Cardiac muscle cell (in vitro differentiated cells and primary cell): ENCODE data around the gene FKBP2. TPM values are rescaled to one million over a fixed set of nuclear protein-coding genes. Genes with fewer than 3 reads are reported as not detected.

ENCODE experiments used
- DNase-seq, 2 donors: peaks; one replicate each; pipeline versions ENCODE4 v3.0.0 to v3.0.0-alpha.2; 2010 to 2017; ENCODE audit warnings: low read depth in 1 of 2, low spot score in 1 of 2
- H3K27ac ChIP-seq: fragments of 200-600 bp; sonication (generic); 2 replicates; pipeline ENCODE4 v1.5.1; 2016
- H3K27me3 ChIP-seq: fragments of 200-600 bp; sonication (generic); 2 replicates; pipeline ENCODE4 v1.6.0; 2016; ENCODE audit warnings: control low read depth
- H3K36me3 ChIP-seq: fragments of 200-600 bp; sonication (generic); 2 replicates; pipeline ENCODE4 v1.5.1; 2016; ENCODE audit warnings: control low read depth
- H3K4me1 ChIP-seq: fragments of 200-600 bp; sonication (generic); 2 replicates; pipeline ENCODE4 v1.8.1; 2017; ENCODE audit warnings: low read depth, mild to moderate bottlenecking, mixed run types
- H3K4me3 ChIP-seq: fragments of 200-600 bp; sonication (generic); 2 replicates; pipeline ENCODE4 v1.5.1; 2016; ENCODE audit warnings: mild to moderate bottlenecking
- H3K9me3 ChIP-seq: fragments of 200-600 bp; sonication (generic); 2 replicates; pipeline ENCODE4 v1.5.1; 2017; ENCODE audit warnings: low read depth, mild to moderate bottlenecking, control low read depth
- polyA plus RNA-seq: library from polyadenylated mRNA; unstranded; fragments of >200 nt; fragmentation: Nextera tagmentation; extraction: Ambion mirVana; gene quantifications from 2 replicates; pipeline ENCODE4 v1.2.1, GENCODE V29; 2016
- total RNA-seq: library from RNA; depleted of rRNA; stranded (reverse); fragments of >200 nt; gene quantifications from 2 replicates; pipeline ENCODE4 v1.2.3, GENCODE V29; 2016
- TF ChIP-seq, protein P1 (sequence below): IDR thresholded peaks from 2 replicates; pipeline ENCODE4 v1.5.1; 2012; ENCODE audit warnings: low read depth, mild to moderate bottlenecking, low read length

The FKBP2 gene
- total and polyA plus RNA-seq, 2 experiments from 2014 or later = 102 to 321 TPM

DNA sequence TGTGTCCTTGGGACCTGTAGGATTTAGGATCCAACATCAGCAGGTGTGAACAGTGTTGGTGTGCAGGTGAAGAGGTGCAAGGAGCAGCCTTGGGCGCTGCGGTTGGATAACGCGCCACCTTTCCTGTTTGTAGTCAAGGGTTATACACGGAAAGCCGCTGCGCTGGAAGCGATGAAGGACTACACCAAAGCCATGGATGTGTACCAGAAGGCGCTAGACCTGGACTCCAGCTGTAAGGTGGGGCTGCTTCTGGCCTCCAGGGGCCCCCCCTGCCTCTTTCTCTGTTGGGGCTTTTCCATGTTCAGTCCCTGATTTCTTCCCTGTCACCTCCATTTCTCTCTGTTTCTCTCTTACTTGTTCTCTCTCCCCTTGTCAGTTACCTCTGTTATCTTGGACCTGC lies 37.9 kb upstream of the FKBP2 start:
- no peak for DNase-seq
- Histone ChIP-seq H3K4me3 (no peak overlapping the region), H3K9me3 (no peaks in the 10 kb centered on the region), H3K36me3 (peaks cover 49% of the 10 kb centered on the region), H3K4me1 (peaks cover 2% of the 10 kb centered on the region), H3K27ac (no peak overlapping the region), H3K27me3 (no peaks in the 10 kb centered on the region)
- TF ChIP-seq, protein P1, sequence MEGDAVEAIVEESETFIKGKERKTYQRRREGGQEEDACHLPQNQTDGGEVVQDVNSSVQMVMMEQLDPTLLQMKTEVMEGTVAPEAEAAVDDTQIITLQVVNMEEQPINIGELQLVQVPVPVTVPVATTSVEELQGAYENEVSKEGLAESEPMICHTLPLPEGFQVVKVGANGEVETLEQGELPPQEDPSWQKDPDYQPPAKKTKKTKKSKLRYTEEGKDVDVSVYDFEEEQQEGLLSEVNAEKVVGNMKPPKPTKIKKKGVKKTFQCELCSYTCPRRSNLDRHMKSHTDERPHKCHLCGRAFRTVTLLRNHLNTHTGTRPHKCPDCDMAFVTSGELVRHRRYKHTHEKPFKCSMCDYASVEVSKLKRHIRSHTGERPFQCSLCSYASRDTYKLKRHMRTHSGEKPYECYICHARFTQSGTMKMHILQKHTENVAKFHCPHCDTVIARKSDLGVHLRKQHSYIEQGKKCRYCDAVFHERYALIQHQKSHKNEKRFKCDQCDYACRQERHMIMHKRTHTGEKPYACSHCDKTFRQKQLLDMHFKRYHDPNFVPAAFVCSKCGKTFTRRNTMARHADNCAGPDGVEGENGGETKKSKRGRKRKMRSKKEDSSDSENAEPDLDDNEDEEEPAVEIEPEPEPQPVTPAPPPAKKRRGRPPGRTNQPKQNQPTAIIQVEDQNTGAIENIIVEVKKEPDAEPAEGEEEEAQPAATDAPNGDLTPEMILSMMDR = no peak

DNA sequence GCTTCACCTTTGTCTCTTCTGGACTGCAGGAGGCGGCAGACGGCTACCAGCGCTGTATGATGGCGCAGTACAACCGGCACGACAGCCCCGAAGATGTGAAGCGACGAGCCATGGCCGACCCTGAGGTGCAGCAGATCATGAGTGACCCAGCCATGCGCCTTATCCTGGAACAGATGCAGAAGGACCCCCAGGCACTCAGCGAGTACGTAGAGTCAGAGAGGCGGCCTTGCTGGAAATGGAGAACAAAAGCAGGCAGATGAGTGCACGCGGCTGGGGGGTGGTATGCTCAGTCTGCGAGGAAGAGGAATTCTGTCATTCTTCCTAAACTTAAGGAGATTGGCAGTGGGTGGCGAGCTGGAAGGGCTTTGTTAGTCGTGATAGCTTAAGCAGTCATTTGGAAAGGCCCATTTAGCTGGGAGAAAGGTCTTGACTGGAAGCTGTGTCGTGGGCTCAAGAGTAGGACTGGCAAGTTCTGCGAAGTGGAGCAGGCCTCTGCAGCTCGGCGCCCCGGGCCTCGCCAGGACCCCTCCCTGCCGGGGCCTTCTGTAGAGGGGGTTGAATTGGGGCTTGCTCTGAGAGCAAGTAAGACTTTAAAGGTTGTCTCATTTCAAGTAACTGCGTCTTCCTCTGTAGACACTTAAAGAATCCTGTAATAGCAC lies 37.3 kb upstream of the FKBP2 start:
- Histone ChIP-seq H3K27ac (no peak overlapping the region), H3K36me3 (peaks cover 44% of the 10 kb centered on the region)
- no peak for DNase-seq

DNA sequence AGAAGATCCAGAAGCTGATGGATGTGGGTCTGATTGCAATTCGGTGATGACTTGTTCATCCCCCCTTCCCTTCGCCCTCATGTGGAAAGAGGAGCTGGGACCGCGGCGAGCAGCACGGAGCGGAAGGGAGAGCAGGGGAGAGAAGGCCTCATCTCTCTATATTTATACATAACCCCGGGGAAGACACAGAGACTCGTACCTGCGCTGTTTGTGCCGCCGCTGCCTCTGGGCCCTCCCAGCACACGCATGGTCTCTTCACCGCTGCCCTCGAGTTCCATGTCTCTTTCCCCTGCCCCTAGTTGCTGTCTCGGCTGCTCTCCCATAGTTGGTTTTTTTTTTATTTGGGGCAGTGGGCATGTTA lies 36.8 kb upstream of the FKBP2 start:
- TF ChIP-seq, protein P1 = no peak
- H3K9me3 ChIP-seq = no peaks in the 10 kb centered on the region
- peaks cover 2% of the 10 kb centered on the region for H3K4me1 ChIP-seq
- H3K4me3 ChIP-seq = no peak overlapping the region
- no peak for DNase-seq
- no peak overlapping the region for H3K27ac ChIP-seq
- peaks cover 41% of the 10 kb centered on the region for H3K36me3 ChIP-seq
- no peaks in the 10 kb centered on the region for H3K27me3 ChIP-seq

More for the DNA sequence above, 37.3 kb upstream of the FKBP2 start:
- Histone ChIP-seq H3K27me3 (no peaks in the 10 kb centered on the region), H3K9me3 (no peaks in the 10 kb centered on the region), H3K4me3 (no peak overlapping the region), H3K4me1 (peaks cover 2% of the 10 kb centered on the region)
- TF ChIP-seq, protein P1 = no peak

DNA sequence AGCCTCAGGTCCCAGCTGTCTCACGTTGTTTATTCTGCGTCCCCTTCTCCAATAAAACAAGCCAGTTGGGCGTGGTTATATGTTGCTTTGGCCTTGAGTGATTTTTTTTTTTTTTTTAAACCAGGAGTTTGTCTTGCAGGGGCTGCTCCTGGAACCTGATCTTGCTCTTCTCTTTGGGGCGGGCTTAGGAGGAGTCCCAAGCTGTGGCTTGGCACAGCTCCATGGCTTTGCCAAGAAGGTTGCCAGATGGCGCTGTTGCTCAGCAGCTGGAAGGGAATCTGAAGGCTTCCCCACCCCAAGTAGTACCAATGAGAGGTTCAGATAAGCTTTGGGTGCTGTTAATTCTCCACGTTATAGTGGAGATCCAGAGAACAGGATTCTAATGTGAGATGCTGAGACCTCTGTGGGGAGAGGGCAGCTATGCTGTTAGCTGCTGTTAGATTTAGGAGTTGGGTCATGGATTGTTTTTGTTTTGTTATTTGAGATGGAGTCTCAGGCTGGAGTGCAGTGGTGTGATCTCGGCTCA lies 36.4 kb upstream of the FKBP2 start:
- Histone ChIP-seq H3K36me3 (peaks cover 40% of the 10 kb centered on the region), H3K9me3 (no peaks in the 10 kb centered on the region), H3K27me3 (no peaks in the 10 kb centered on the region), H3K4me3 (no peak overlapping the region), H3K27ac (peak overlapping the region; percentile 25), H3K4me1 (peaks cover 2% of the 10 kb centered on the region)
- TF ChIP-seq, protein P1 = peak; percentile 78
- peak; percentile 92 to 98 for DNase-seq

DNA sequence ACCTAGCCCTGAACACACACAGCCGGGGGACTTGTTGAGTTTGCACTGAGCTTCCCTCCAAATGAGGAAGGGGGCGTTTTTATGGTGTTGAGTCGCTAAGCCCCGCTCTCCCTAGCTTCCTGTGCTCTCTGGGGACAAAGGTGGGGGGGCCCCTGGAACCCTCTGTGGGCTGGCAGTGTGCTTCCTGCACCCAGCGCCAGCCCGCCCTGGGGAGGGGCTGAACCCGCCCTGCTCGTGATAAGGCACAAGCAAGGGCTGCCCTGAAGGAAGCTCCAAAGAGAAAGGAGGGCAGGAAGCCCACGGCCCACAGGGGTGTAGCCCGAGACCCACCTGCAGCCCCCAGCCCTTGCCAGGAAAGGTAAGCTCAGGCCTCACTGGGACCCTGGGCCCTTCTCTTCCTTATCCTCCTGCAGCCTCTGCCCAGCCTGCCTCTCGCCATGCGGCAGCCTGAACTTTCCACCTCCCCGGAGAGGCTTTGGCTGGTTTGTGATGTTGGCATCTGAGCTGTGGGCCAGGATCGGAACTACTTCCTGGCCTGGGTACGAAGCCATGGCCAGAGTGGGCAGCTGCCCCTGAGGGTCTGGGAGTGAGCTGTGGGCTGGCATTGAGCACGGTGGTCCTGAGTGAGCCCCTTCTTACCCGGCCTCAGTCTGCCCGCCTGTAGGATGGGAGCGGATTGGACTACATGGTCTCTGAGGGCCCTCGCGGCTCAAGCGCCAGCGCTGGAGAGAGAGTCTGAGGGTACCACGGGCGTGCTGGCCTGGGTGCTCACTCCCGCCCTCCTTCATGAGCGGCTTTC lies 34.2 kb upstream of the FKBP2 start, which contains the start of gene FERMT3:
FERMT3 (plus strand) TSS at position 265 of the 799 bp plus-strand sequence. CDS start 644 bp downstream, outside the sequence.
- no peaks in the 10 kb centered on the region for H3K9me3 ChIP-seq
- H3K4me1 ChIP-seq = peaks cover 2% of the 10 kb centered on the region
- DNase-seq = no peak
- H3K27me3 ChIP-seq = no peaks in the 10 kb centered on the region
- TF ChIP-seq, protein P1 = no peak
- H3K27ac ChIP-seq = peak within 1 kb of the TSS; percentile 30
- H3K4me3 ChIP-seq = no peak within 1 kb of the TSS
- H3K36me3 ChIP-seq = peaks cover 23% of the 10 kb centered on the region
